ENCODE measurements around the gene MBTD1. TPM values are rescaled to one million over a fixed set of nuclear protein-coding genes. Genes with fewer than 3 reads are reported as not detected.

Gene MBTD1
- polyA plus RNA-seq, 1 of the 3 experiments (the other 2 are of a cell fraction) = 4.6 TPM

DNA sequence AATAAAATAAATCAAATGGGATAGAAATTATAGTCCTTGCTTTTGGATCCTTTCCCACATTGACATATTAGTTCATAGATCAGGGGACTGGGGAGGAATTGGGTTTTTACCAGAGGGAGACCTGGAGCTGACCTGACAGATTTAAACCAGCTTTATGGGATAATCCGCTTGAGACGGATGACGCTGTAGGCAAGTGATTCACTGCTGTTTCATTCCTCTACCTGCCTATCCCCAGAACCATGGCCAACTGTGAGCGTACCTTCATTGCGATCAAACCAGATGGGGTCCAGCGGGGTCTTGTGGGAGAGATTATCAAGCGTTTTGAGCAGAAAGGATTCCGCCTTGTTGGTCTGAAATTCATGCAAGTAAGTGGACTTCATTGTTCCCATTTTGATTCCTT lies 104.4 kb downstream of the MBTD1 start:
- POLR2A ChIA-PET = interaction anchor here (0.6 to 1.2 kb wide), 3 partner anchors 10 to 289 kb away, joined by 3 to 9 read pairs (median 4); partner anchors contain the start of genes NME2, SPAG9 and TOB1
- peaks cover 34 to 37% of the 10 kb centered on the region in 2 experiments for H3K36me3 ChIP-seq (replicated peaks in 1 of 2; ENCODE audit: control insufficient read depth in 1 of 2, insufficient read depth in 2 of 2, low read length in 1 of 2)

More for the DNA sequence above, 104.4 kb downstream of the MBTD1 start:
- Histone ChIP-seq H3K27ac (ENCODE audit: low read depth in 2 of 2, low read length in 1 of 2) (no peak overlapping the region), H3F3A (replicated peaks; ENCODE audit: insufficient read depth) (no peaks in the 10 kb centered on the region), H3K27me3 (ENCODE audit: insufficient read depth) (no peaks in the 10 kb centered on the region), H3K9me2 (no peaks in the 10 kb centered on the region), H3K4me2 (peak overlapping the region; percentile 82), H3K9me3 (no peaks in the 10 kb centered on the region), H4K20me1 (ENCODE audit: insufficient read depth) (no peaks in the 10 kb centered on the region), H3K4me3 (ENCODE audit: low read depth in 2 of 2, low read length in 1 of 2) (no peak overlapping the region), H3K9ac (no peak overlapping the region), H3K79me2 (ENCODE audit: insufficient read depth) (peaks cover 68% of the 10 kb centered on the region), H3K4me1 (ENCODE audit: control insufficient read depth in 1 of 2, insufficient read depth in 2 of 2, low read depth in 1 of 2, low read length in 1 of 2) (peaks cover 9 to 11% of the 10 kb centered on the region in 2 experiments; a peak in 3 of 4 replicates), H2AFZ (ENCODE audit: low read depth) (no peak overlapping the region)
- no peak for DNase-seq
- TF ChIP-seq ELF1 (IDR thresholded peaks at IDR 0.05) = no peak
- TF ChIP-seq NFIC (IDR thresholded peaks at IDR 0.05; ENCODE audit: borderline replicate concordance) = no peak
- no peak for TF ChIP-seq GATA2 (CRISPR knock-in tag; IDR thresholded peaks at IDR 0.05)
- TF ChIP-seq TCF12 (IDR thresholded peaks at IDR 0.05) = no peak
- TF ChIP-seq, protein P1, sequence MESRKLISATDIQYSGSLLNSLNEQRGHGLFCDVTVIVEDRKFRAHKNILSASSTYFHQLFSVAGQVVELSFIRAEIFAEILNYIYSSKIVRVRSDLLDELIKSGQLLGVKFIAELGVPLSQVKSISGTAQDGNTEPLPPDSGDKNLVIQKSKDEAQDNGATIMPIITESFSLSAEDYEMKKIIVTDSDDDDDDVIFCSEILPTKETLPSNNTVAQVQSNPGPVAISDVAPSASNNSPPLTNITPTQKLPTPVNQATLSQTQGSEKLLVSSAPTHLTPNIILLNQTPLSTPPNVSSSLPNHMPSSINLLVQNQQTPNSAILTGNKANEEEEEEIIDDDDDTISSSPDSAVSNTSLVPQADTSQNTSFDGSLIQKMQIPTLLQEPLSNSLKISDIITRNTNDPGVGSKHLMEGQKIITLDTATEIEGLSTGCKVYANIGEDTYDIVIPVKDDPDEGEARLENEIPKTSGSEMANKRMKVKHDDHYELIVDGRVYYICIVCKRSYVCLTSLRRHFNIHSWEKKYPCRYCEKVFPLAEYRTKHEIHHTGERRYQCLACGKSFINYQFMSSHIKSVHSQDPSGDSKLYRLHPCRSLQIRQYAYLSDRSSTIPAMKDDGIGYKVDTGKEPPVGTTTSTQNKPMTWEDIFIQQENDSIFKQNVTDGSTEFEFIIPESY (IDR thresholded peaks at IDR 0.05; ENCODE audit: borderline replicate concordance, low read depth) = no peak
- no peak for TF ChIP-seq MXI1 (IDR thresholded peaks at IDR 0.05; ENCODE audit: low read depth, low read length)
- TF ChIP-seq CHD2 (IDR thresholded peaks at IDR 0.05; ENCODE audit: low read length, partially characterized antibody) = no peak
- TF ChIP-seq POLR2AphosphoS5 (IDR thresholded peaks at IDR 0.05; ENCODE audit: low read depth, low read length) = no peak
- TF ChIP-seq, protein P2, sequence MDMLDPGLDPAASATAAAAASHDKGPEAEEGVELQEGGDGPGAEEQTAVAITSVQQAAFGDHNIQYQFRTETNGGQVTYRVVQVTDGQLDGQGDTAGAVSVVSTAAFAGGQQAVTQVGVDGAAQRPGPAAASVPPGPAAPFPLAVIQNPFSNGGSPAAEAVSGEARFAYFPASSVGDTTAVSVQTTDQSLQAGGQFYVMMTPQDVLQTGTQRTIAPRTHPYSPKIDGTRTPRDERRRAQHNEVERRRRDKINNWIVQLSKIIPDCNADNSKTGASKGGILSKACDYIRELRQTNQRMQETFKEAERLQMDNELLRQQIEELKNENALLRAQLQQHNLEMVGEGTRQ (IDR thresholded peaks at IDR 0.05; ENCODE audit: borderline replicate concordance, low read depth, low read length) = no peak
- TF ChIP-seq, protein P3, sequence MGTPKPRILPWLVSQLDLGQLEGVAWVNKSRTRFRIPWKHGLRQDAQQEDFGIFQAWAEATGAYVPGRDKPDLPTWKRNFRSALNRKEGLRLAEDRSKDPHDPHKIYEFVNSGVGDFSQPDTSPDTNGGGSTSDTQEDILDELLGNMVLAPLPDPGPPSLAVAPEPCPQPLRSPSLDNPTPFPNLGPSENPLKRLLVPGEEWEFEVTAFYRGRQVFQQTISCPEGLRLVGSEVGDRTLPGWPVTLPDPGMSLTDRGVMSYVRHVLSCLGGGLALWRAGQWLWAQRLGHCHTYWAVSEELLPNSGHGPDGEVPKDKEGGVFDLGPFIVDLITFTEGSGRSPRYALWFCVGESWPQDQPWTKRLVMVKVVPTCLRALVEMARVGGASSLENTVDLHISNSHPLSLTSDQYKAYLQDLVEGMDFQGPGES (IDR thresholded peaks at IDR 0.05; ENCODE audit: low read depth, low read length) = no peak
- TF ChIP-seq, protein P4, sequence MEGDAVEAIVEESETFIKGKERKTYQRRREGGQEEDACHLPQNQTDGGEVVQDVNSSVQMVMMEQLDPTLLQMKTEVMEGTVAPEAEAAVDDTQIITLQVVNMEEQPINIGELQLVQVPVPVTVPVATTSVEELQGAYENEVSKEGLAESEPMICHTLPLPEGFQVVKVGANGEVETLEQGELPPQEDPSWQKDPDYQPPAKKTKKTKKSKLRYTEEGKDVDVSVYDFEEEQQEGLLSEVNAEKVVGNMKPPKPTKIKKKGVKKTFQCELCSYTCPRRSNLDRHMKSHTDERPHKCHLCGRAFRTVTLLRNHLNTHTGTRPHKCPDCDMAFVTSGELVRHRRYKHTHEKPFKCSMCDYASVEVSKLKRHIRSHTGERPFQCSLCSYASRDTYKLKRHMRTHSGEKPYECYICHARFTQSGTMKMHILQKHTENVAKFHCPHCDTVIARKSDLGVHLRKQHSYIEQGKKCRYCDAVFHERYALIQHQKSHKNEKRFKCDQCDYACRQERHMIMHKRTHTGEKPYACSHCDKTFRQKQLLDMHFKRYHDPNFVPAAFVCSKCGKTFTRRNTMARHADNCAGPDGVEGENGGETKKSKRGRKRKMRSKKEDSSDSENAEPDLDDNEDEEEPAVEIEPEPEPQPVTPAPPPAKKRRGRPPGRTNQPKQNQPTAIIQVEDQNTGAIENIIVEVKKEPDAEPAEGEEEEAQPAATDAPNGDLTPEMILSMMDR (IDR thresholded peaks at IDR 0.05) = no peak
- no peak for TF ChIP-seq TAF1 (IDR thresholded peaks at IDR 0.05; ENCODE audit: borderline replicate concordance, low read depth, low read length)
- TF ChIP-seq RAD21 (IDR thresholded peaks at IDR 0.05; ENCODE audit: low read length) = no peak
- TF ChIP-seq RCOR1 (IDR thresholded peaks at IDR 0.05; ENCODE audit: low read length) = no peak
- no peak for TF ChIP-seq SIN3A (IDR thresholded peaks at IDR 0.05; ENCODE audit: borderline replicate concordance, low read depth, low read length)
- no peak for TF ChIP-seq FOXJ3 (CRISPR knock-in tag; IDR thresholded peaks at IDR 0.05)
- TF ChIP-seq EP300 (IDR thresholded peaks at IDR 0.05; ENCODE audit: borderline replicate concordance in 1 of 2, low read depth in 1 of 2, low read length in 1 of 2) = no peak
- TF ChIP-seq EZH2phosphoT487 (IDR thresholded peaks at IDR 0.05; ENCODE audit: borderline replicate concordance, low read depth) = no peak
- TF ChIP-seq, protein P5, sequence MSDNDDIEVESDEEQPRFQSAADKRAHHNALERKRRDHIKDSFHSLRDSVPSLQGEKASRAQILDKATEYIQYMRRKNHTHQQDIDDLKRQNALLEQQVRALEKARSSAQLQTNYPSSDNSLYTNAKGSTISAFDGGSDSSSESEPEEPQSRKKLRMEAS (IDR thresholded peaks at IDR 0.05; ENCODE audit: low read depth) = no peak
- 98% methylated on average over 8 of the region's 8 CpGs for WGBS (ENCODE audit: low lambda C conversion rate)
- CTCF ChIA-PET = interaction anchor here (0.8 to 4.9 kb wide), 6 partner anchors 9 to 292 kb away, joined by 3 to 115 read pairs (median 18); partner anchors contain the start of gene NME2

Measured in SK-N-SH (cell line).